RPMI8226 (cell line): Measurements from ENCODE around the gene HSD17B13.

Experiments used
- DNase-seq: peaks from one replicate; pipeline ENCODE4 v3.0.0-alpha.2; 2015

Gene HSD17B13

GRCh38 chr4:87258677-87259076, 64.0 kb downstream of the HSD17B13 start:
- no peak for DNase-seq

GRCh38 chr4:87257523-87257922, 65.2 kb downstream of the HSD17B13 start:
- no peak for DNase-seq

- DNase-seq, result no peak
Observed at GRCh38 chr4:87255755-87256154, 66.9 kb downstream of the HSD17B13 start.
